Hindlimb muscle (tissue), 1 donor: ENCODE results near the gene MT2A. TPM values are rescaled to one million over a fixed set of nuclear protein-coding genes. Genes with fewer than 3 reads are reported as not detected.

Experiments used
- DNase-seq: peaks from one replicate; pipeline ENCODE4 v3.0.0-alpha.2; 2013
- polyA plus RNA-seq: library from polyadenylated mRNA; unstranded; fragments of 120-200 nt; gene quantifications from one replicate; pipeline ENCODE4 v1.2.1, GENCODE V29; 2013; ENCODE audit not compliant: insufficient read length

MT2A gene
- polyA plus RNA-seq, 1 donor = 26.9 TPM

DNA sequence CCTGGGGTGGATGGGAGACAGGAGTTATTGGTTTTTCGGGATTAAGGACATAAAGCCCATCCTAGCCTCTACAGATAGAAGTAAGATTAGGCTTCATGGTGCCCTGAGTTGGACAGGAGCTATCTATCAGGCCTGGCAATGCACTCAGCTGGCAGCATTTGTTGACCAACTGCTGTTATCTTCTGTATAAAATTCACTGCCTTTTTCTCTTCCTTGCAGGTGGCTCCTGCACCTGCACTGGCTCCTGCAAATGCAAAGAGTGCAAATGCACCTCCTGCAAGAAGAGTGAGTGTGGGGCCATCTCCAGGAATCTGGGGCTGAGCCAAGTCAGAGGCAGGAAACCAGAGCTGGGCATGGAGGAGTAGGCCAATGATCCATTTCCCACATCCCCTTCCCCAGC is 30.7 kb downstream of the MT2A start:
- no peak for DNase-seq

GRCh38 chr16:56640076-56640475 is 31.7 kb downstream of the MT2A start:
- DNase-seq = no peak

GRCh38 chr16:56641166-56641565 is 32.8 kb downstream of the MT2A start:
- DNase-seq = no peak

DNA sequence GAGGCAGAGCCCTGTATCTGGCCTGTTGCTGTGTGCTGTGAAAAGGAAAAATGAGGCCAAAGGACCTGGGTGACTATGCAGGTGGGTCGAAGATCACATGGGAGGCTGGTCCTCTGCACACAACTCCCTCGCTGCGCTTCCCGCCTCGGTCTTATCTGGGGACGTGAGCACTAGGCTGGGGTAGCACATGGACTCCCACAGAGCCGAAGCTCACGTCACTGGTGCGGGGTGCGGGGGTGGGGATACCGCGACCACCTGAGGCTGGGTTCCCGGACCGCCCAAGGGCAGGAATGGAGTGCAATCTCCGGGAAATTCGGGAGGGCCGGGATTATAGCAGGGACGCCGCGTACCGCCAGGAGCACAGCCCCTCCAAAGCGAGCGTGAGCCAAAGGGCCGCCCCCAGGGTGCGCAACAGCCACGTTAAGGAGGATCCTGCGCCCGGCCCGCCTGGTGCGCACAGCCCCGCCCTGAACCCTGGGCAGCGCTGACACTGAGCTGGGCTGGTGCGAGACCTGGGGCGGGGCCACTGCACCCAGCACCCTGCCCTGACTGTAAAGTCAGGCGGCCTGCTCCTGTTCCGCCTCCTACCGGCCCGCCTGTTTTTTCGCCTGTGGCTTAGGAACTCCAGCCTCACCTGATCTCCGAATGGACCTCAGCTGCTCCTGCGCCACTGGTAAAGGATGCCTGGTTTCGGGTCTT is 34.8 kb downstream of the MT2A start:
- no peak for DNase-seq

DNA sequence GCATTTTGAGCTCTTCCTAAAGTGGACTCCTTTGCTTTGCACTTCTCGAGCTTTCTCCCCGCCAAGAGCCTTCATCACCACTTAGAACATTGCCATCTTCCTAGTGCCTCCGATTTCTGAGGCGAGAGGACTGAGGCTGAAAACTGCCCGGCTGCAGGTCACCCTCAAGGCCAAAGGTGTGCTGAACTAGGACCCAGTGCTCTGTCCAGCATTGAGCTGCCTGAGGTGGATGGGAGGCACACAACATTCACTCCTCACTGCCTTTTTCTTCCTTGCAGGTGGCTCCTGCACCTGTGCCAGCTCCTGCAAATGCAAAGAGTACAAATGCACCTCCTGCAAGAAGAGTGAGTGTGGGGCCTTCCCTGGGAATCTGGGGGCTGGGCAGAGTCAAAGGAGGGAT is 35.4 kb downstream of the MT2A start:
- DNase-seq = no peak

DNA sequence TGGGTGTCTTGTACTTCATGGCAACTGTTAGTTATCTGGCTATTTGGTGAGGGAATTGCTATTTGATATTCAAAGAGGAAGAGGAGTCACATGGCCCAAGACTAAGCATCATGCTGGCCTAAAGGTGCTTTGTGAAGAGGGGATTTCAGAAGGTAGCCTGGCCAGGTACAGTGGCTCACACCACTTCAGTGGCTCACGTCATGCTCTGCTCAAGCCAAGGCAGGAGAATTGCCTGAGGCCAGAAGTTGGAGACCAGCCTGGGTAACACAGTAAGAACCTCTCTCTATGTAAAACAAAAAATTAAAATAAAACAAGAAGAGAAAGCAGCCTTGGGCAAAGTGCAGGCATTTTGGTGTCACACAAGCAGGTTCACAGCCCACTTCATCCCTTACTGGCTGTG is 36.9 kb downstream of the MT2A start:
- no peak for DNase-seq

DNA sequence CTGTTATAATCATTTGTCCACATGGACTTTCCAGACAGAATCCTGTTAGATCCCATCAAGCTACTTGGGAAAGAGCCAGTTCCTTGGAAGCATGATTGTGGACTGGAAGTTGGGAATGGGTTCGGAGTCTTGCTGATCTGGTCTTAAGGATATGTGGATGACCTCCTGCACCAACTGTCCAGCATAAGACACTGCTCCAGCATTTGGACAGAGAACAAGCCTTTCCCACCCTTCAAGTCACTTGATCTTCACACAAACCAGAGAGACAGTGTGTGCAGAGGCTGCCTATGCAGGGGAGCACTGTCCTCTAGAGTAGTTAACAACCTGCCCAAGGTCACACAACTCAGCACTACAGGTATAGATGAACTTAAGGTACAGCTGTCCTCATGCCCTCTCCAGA is 37.5 kb downstream of the MT2A start:
- DNase-seq = no peak

DNA sequence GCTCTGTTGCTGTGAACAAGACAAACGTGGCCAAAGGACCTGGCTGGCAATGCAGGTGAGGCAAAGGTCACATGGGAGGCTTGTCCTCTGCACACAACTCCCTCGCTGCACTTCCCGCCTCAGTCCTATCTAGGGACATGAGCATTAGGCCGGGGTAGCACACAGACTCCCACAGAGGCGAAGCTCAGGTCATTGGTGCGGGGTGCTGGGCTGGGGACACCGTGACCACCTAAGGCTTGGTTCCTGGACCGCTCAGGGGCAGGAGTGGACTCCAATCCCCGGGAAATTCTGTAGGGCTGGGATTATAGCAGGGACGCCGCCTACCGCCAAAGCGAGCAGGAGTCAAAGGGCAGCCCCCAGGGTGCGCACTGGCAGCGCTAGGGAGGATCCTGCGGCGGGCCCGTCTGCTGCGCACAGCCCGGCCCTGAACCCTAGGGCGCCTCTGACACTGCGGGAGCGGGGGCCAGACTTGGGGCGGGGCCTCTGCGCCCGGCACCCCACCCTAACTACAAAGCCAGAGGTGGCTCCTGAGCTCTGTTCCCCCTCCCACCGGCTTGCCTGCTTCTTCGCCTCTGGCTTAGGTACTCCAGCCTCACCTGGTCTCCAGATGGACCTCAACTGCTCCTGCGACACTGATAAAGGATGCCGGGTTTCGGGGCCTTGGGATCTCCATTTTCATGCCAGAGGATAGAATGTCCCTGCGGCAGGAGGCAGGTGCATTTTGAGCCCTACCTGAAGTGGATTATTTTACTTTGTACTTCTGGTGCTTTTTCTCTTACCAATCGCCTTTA is 39.5 kb downstream of the MT2A start:
- DNase-seq = no peak

GRCh38 chr16:56649271-56649670 is 40.9 kb downstream of the MT2A start:
- DNase-seq = no peak

DNA sequence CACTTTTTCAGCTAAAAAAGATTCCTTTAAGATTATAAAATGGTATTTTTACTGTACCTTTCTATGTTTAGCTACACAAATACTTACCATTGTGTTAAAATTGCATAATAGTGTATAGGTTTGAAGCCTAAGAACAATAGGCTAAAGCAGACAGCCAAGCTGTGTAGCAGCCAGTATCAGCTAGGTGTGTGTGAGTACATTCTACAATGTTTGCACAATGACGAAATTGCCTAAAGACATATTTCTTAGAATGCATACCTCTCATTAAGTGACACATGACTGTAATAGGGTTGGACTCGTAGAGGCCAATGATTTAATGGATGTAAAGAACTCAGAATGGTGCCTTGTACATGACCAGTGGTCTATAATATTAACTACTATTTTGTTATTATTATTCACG is 41.4 kb downstream of the MT2A start:
- no peak for DNase-seq

DNA sequence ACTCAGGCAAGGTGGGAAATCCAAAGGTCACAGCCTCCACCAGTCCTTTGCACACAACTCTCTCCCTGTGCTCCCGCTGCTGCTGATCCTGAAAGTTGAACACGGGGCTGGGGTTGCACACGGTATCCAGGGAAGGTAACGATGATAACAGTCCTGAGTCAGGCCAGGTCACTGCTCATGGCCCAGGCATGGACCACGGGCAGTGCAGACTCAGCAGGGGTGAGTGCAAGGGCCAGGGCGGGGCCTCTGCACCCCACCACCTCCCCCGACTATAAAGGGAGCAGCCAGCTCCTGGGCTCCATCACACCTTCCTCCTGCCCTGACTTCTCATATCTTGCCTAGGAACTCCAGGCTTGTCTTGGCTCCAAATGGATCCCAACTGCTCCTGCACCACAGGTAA is 43.2 kb downstream of the MT2A start, which contains the start of gene MT1B:
Gene MT1B (plus strand): TSS at position 301 of the 400 bp plus-strand sequence. CDS start 68 bp downstream, at position 369.
- no peak for DNase-seq

- DNase-seq = no peak
Measured at GRCh38 chr16:56652600-56652999, 44.2 kb downstream of the MT2A start.

- no peak for DNase-seq
Measured at GRCh38 chr16:56653218-56653617, 44.8 kb downstream of the MT2A start.

DNA sequence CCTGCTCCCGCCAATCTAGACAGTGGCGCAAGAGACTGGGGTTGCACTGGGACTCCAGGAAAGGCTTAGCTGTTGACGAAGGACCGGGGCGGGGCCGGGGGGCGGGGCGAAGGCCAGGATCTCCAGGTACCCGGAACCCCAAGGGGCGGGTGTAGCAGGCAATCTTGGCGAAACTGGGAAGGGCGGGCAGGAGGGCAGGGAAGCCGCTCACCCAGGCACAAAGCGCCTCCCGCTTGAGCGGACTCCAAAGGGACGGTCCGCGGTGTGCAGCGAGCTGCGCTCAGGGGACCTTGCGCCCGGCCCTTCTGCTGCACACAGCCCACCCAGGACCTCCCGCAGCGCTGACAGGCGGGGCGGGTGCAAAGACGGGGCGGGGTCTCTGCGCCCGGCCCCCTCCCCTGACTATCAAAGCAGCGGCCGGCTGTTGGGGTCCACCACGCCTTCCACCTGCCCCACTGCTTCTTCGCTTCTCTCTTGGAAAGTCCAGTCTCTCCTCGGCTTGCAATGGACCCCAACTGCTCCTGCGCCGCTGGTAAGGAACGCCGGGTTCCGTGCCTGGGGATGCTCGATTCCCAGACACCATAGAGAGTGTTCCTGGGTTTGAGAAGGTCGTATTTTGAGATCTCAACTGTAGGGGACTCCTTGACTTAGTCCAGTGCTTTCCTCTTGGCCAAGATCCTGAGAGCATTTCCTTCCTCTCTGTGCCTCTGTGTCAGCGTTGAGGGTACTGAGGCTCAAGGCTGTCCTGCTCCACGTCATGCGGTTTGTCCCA is 49.4 kb downstream of the MT2A start, which contains the start of gene MT1F:
Gene MT1F (plus strand): TSS at position 405 of the 772 bp plus-strand sequence. CDS start 100 bp downstream, at position 505.
- DNase-seq = no peak

DNA sequence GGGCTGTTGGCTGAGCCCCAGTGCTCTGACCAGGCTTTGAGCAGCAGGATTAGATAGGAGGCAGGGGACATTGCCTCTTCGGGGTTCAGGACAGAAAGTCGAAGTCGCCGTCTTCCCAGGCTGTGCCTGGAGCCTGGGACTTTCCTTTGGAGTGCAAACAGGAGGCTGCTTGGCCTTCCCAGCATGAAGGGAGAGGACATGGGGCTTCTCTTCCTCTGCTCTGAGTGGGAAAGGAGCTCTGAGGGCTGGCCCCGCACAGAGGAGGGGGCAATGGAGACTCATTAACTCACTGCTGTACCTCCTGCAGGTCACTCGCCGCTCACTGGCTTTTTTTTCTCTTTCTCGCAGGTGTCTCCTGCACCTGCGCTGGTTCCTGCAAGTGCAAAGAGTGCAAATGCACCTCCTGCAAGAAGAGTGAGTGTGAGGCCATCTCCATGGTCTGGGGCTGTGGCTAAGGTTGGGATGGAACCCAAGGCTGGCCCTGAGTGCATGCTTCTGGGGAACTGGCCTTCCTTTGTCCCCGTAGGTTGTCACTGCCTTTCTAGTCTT is 50.0 kb downstream of the MT2A start:
- no peak for DNase-seq

Other genes starting within 250 kb of the MT2A start
- 42.9 TPM for gene AMFR, start 183.0 kb upstream of the MT2A start, polyA plus RNA-seq
- 51.2 TPM for gene NUDT21, start 157.3 kb upstream of the MT2A start, polyA plus RNA-seq
- gene OGFOD1, start 157.0 kb upstream of the MT2A start, polyA plus RNA-seq = 36.5 TPM
- 42.9 TPM for gene BBS2, start 88.6 kb upstream of the MT2A start, polyA plus RNA-seq
- gene MT4, start 43.5 kb upstream of the MT2A start, polyA plus RNA-seq = not detected
- 8.7 TPM for gene MT3, start 19.1 kb upstream of the MT2A start, polyA plus RNA-seq
- 21.1 TPM for gene MT1E, start 17.2 kb downstream of the MT2A start, polyA plus RNA-seq
- gene MT1M, start 24.1 kb downstream of the MT2A start, polyA plus RNA-seq = 1.9 TPM
- gene MT1A, start 30.1 kb downstream of the MT2A start, polyA plus RNA-seq = not detected
- gene MT1B, start 43.3 kb downstream of the MT2A start, polyA plus RNA-seq = not detected
- gene MT1F, start 49.4 kb downstream of the MT2A start, polyA plus RNA-seq = 1.4 TPM
- not detected for gene MT1G, start 59.5 kb downstream of the MT2A start, polyA plus RNA-seq
- gene MT1H, start 61.2 kb downstream of the MT2A start, polyA plus RNA-seq = not detected
- gene MT1X, start 73.9 kb downstream of the MT2A start, polyA plus RNA-seq = 9.9 TPM
- gene NUP93, start 121.5 kb downstream of the MT2A start, polyA plus RNA-seq = 44.2 TPM